Measurements from ENCODE around the gene NAALADL2.

Gene NAALADL2

DNA sequence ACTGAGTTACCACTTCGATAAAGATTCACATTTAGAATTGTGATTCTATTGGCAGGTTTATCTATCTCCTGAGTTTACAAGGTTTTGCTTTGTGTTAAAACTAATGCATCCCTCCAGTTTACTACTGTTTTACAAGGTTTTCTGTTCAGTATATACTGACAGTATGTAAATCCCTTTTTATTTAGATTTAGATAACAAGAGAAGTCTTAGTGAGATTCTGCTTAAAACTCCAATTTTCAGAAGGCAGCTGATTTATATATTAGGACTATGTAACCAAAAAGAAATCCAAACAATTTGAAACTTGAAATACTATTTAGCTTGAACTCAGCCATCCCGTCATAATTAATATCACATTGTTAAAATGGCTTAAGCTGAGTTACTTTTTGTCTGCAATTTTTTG is 619.2 kb downstream of the NAALADL2 start:
- H3K4me1 ChIP-seq (ENCODE audit: insufficient read depth, low read length, severe bottlenecking): peaks cover 21% of the 10 kb centered on the region
- no peaks in the 10 kb centered on the region for H3K36me3 ChIP-seq (ENCODE audit: insufficient read depth, low read length)
- TF ChIP-seq EZH2 (IDR thresholded peaks at IDR 0.05; ENCODE audit: borderline replicate concordance, low read length): no peak
- no peak for TF ChIP-seq CTCF (IDR thresholded peaks at IDR 0.05; ENCODE audit: low read length)
- no peaks in the 10 kb centered on the region for H4K20me1 ChIP-seq (ENCODE audit: insufficient read depth, low read length)
- no peaks in the 10 kb centered on the region for H3K9me2 ChIP-seq (ENCODE audit: low read depth, low read length)
- H3K9me3 ChIP-seq (ENCODE audit: low read length): no peaks in the 10 kb centered on the region
- peak overlapping the region; percentile 60 for H3K27ac ChIP-seq (ENCODE audit: low read depth, low read length, poor library complexity, severe bottlenecking)
- no peaks in the 10 kb centered on the region for H3K27me3 ChIP-seq (ENCODE audit: insufficient read depth, low read length)
- no peak overlapping the region for H3K4me2 ChIP-seq (ENCODE audit: low read length)
- no peaks in the 10 kb centered on the region for H3K79me2 ChIP-seq (ENCODE audit: insufficient read depth, low read length)
- H3K4me3 ChIP-seq (ENCODE audit: low read depth, low read length, poor library complexity, severe bottlenecking): no peak overlapping the region
- H3F3A ChIP-seq (ENCODE audit: insufficient read depth, low read length): no peaks in the 10 kb centered on the region
- H3K9ac ChIP-seq (ENCODE audit: low read length): no peak overlapping the region
- no peak overlapping the region for H2AFZ ChIP-seq (ENCODE audit: low read length)

DNA sequence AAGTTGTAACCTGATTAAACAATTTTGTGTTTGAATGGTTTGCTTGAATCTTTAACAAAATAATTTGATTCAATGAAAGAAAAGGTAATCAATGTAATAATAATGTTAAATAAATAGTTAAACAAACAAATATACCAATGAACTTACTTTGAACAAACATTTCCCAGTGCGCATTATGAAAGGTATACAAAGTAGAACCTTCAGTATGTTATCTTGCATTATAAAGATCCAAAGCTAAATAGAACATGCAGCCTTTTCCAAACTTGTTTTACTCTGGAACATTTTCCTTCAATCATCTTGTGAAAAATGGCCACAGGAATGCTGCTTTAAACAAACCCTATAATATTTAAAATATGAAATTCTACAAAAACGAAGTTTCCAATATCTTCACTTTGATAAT is 620.0 kb downstream of the NAALADL2 start:
- H2AFZ ChIP-seq (ENCODE audit: low read length): no peak overlapping the region
- no peaks in the 10 kb centered on the region for H3K79me2 ChIP-seq (ENCODE audit: insufficient read depth, low read length)
- H3K36me3 ChIP-seq (ENCODE audit: insufficient read depth, low read length): no peaks in the 10 kb centered on the region
- no peaks in the 10 kb centered on the region for H3K9me3 ChIP-seq (ENCODE audit: low read length)
- no peaks in the 10 kb centered on the region for H3F3A ChIP-seq (ENCODE audit: insufficient read depth, low read length)
- no peak overlapping the region for H3K4me2 ChIP-seq (ENCODE audit: low read length)
- no peak overlapping the region for H3K27ac ChIP-seq (ENCODE audit: low read depth, low read length, poor library complexity, severe bottlenecking)
- peaks cover 21% of the 10 kb centered on the region for H3K4me1 ChIP-seq (ENCODE audit: insufficient read depth, low read length, severe bottlenecking)
- H4K20me1 ChIP-seq (ENCODE audit: insufficient read depth, low read length): no peaks in the 10 kb centered on the region
- no peak for TF ChIP-seq CTCF (IDR thresholded peaks at IDR 0.05; ENCODE audit: low read length)
- no peak for TF ChIP-seq EZH2 (IDR thresholded peaks at IDR 0.05; ENCODE audit: borderline replicate concordance, low read length)
- no peaks in the 10 kb centered on the region for H3K27me3 ChIP-seq (ENCODE audit: insufficient read depth, low read length)
- no peaks in the 10 kb centered on the region for H3K9me2 ChIP-seq (ENCODE audit: low read depth, low read length)
- H3K4me3 ChIP-seq (ENCODE audit: low read depth, low read length, poor library complexity, severe bottlenecking): no peak overlapping the region
- no peak overlapping the region for H3K9ac ChIP-seq (ENCODE audit: low read length)

GRCh38 chr3:175479800-175480199 is 620.7 kb downstream of the NAALADL2 start:
- H3K27ac ChIP-seq (ENCODE audit: low read depth, low read length, poor library complexity, severe bottlenecking): no peak overlapping the region

More at GRCh38 chr3:175479800-175480199, 620.7 kb downstream of the NAALADL2 start:
- Histone ChIP-seq H3K4me1 (ENCODE audit: insufficient read depth, low read length, severe bottlenecking) (peaks cover 25% of the 10 kb centered on the region), H4K20me1 (ENCODE audit: insufficient read depth, low read length) (no peaks in the 10 kb centered on the region), H3K36me3 (ENCODE audit: insufficient read depth, low read length) (no peaks in the 10 kb centered on the region), H3K4me2 (ENCODE audit: low read length) (no peak overlapping the region), H3F3A (ENCODE audit: insufficient read depth, low read length) (no peaks in the 10 kb centered on the region), H2AFZ (ENCODE audit: low read length) (no peak overlapping the region), H3K9ac (ENCODE audit: low read length) (no peak overlapping the region), H3K27me3 (ENCODE audit: insufficient read depth, low read length) (no peaks in the 10 kb centered on the region), H3K79me2 (ENCODE audit: insufficient read depth, low read length) (no peaks in the 10 kb centered on the region), H3K9me3 (ENCODE audit: low read length) (no peaks in the 10 kb centered on the region), H3K9me2 (ENCODE audit: low read depth, low read length) (no peaks in the 10 kb centered on the region), H3K4me3 (ENCODE audit: low read depth, low read length, poor library complexity, severe bottlenecking) (no peak overlapping the region)
- TF ChIP-seq CTCF (IDR thresholded peaks at IDR 0.05; ENCODE audit: low read length): no peak
- no peak for TF ChIP-seq EZH2 (IDR thresholded peaks at IDR 0.05; ENCODE audit: borderline replicate concordance, low read length)

Measured in OCI-LY1 (cell line).